Loucy (cell line): ENCODE measurements around the gene RHOU.

Experiments used
- H2AFZ ChIP-seq: fragments of 200-600 bp; sonication (generic); 2 replicates; pipeline ENCODE4 v1.6.0; 2016; ENCODE audit warnings: antibody characterized with exemption, mild to moderate bottlenecking, low read length, moderate library complexity
- H3F3A ChIP-seq: fragments of 200-600 bp; 2 replicates; pipeline ENCODE4 v1.6.0; 2016; ENCODE audit warnings: antibody characterized with exemption, low read depth, mild to moderate bottlenecking
- H3K27me3 ChIP-seq: fragments of 200-600 bp; sonication (generic); 2 replicates; pipeline ENCODE4 v1.6.1; 2014; ENCODE audit warnings: low read length, mild to moderate bottlenecking; ENCODE audit not compliant: insufficient read depth, poor library complexity, severe bottlenecking
- H3K36me3 ChIP-seq: fragments of 200-600 bp; sonication (generic); 2 replicates; pipeline ENCODE4 v1.6.1; 2016; ENCODE audit warnings: low read length; ENCODE audit not compliant: insufficient read depth
- H3K4me1 ChIP-seq: fragments of 200-600 bp; sonication (generic); 2 replicates; pipeline ENCODE4 v1.5.1; 2014; ENCODE audit warnings: low read length, mild to moderate bottlenecking; ENCODE audit not compliant: insufficient read depth, poor library complexity, severe bottlenecking
- H3K4me2 ChIP-seq: fragments of 200-600 bp; sonication (generic); 2 replicates; pipeline ENCODE4 v1.6.0; 2014; ENCODE audit warnings: antibody characterized with exemption, low read length, low read depth, mild to moderate bottlenecking; ENCODE audit not compliant: poor library complexity, severe bottlenecking
- H3K4me3 ChIP-seq: fragments of 200-600 bp; sonication (generic); 2 replicates; pipeline ENCODE4 v1.5.1; 2014; ENCODE audit warnings: low read length, mild to moderate bottlenecking, mixed read lengths; ENCODE audit not compliant: poor library complexity, severe bottlenecking
- H3K79me2 ChIP-seq: fragments of 200-600 bp; sonication (generic); 2 replicates; pipeline ENCODE4 v1.6.1; 2014; ENCODE audit warnings: low read length; ENCODE audit not compliant: insufficient read depth
- H3K9ac ChIP-seq: fragments of 200-600 bp; sonication (generic); 2 replicates; pipeline ENCODE4 v1.6.0; 2014; ENCODE audit warnings: mild to moderate bottlenecking, low read depth, low read length, moderate library complexity; ENCODE audit not compliant: poor library complexity, severe bottlenecking
- H3K9me2 ChIP-seq: fragments of 200-600 bp; sonication (generic); replicated peaks from 2 replicates; pipeline ENCODE4 v1.6.1; 2016; ENCODE audit warnings: low read depth, low read length, mixed read lengths
- H3K9me3 ChIP-seq: fragments of 200-600 bp; sonication (generic); 2 replicates; pipeline ENCODE4 v1.6.1; 2014; ENCODE audit warnings: mild to moderate bottlenecking, antibody characterized with exemption, low read length, low read depth; ENCODE audit not compliant: insufficient read depth
- H4K20me1 ChIP-seq: fragments of 200-600 bp; sonication (generic); 2 replicates; pipeline ENCODE4 v1.6.0; 2014; ENCODE audit warnings: antibody characterized with exemption, low read length, mild to moderate bottlenecking; ENCODE audit not compliant: insufficient read depth, poor library complexity, severe bottlenecking
- EZH2phosphoT487 ChIP-seq: fragments of 200-600 bp; IDR thresholded peaks from 2 replicates; pipeline ENCODE4 v1.6.1; 2018; ENCODE audit warnings: antibody characterized with exemption, mild to moderate bottlenecking, moderate library complexity, borderline replicate concordance
- TF ChIP-seq, protein P1 (sequence below): fragments of 200-600 bp; sonication (generic); conservative IDR thresholded peaks from 2 replicates; pipeline ENCODE4 v1.5.1; 2014; ENCODE audit warnings: mild to moderate bottlenecking, antibody characterized with exemption, low read length

The RHOU gene

DNA sequence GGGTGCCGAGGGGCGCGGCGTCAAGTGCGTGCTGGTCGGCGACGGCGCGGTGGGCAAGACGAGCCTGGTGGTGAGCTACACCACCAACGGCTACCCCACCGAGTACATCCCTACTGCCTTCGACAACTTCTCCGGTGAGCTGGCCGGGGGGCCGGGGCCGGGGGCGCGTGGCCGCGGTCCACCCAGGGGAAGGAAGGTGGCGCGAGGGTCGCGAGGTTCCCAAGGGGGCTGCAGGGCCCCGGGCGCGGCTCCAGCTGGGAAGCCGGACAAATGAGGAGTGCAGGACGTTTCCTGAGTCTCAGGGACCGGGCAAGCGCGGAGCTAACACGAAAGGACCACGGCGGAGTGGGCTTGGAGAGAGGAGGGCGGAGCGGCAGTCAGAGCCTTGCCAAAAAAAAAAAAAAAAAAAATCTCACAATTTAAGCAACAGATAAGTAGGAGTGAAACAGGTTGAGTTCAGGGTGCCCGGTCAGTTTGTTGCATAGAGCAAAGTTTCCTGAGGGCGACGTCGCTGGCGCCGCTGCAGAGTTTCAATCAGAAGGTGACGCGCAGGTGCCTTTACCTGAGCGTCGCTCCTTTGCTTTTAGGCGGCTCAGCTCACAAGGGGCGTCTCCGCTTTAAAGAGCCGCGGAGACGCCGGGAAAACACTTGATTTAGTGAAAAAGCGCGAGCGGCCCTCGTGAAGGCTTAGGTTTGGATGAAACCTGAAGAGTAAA is 750 bp downstream of the RHOU start:
- peaks cover 32% of the 10 kb centered on the region for H3K4me1 ChIP-seq
- H3K9ac ChIP-seq, result peak overlapping the region; percentile 77
- H3K27me3 ChIP-seq, result no peaks in the 10 kb centered on the region
- H3F3A ChIP-seq, result no peaks in the 10 kb centered on the region
- H3K4me2 ChIP-seq, result peak overlapping the region; percentile 88
- no peaks in the 10 kb centered on the region for H3K9me3 ChIP-seq
- no peaks in the 10 kb centered on the region for H4K20me1 ChIP-seq
- no peaks in the 10 kb centered on the region for H3K79me2 ChIP-seq
- H3K4me3 ChIP-seq, result peak overlapping the region; percentile 85
- peak overlapping the region; percentile 90 for H2AFZ ChIP-seq
- no peaks in the 10 kb centered on the region for H3K9me2 ChIP-seq
- H3K36me3 ChIP-seq, result no peaks in the 10 kb centered on the region
- TF ChIP-seq, protein P1, sequence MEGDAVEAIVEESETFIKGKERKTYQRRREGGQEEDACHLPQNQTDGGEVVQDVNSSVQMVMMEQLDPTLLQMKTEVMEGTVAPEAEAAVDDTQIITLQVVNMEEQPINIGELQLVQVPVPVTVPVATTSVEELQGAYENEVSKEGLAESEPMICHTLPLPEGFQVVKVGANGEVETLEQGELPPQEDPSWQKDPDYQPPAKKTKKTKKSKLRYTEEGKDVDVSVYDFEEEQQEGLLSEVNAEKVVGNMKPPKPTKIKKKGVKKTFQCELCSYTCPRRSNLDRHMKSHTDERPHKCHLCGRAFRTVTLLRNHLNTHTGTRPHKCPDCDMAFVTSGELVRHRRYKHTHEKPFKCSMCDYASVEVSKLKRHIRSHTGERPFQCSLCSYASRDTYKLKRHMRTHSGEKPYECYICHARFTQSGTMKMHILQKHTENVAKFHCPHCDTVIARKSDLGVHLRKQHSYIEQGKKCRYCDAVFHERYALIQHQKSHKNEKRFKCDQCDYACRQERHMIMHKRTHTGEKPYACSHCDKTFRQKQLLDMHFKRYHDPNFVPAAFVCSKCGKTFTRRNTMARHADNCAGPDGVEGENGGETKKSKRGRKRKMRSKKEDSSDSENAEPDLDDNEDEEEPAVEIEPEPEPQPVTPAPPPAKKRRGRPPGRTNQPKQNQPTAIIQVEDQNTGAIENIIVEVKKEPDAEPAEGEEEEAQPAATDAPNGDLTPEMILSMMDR, result no peak
- TF ChIP-seq EZH2phosphoT487, result no peak

DNA sequence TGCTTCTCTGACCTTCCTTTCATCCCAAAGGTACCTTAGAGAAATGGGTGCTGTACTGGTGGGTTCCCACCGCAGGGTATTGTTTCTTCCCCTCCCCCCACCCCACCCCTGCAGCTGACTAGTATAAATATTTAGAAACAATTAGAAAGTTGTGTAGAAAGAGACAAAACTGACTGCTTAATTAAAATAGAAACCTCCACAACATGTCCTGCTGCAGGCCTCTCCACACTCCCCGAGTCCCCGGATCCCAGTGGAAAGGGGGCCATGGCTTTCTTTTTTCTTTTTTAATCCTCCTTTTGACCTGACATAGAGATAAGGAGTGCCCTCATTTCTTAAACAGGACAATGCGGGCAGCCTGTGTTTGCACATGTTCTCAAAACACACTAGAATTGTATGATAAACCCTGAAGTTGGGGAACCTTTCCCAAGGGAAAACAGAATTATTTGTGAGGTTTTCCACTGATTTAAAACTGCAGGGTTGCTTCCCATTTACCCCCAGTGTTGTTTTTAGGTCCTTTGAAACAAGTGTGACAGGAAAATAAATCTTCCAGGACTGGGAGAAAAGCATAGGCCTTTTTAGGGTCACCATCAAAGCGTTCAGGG is 1.7 kb downstream of the RHOU start:
- H3K4me2 ChIP-seq, result peak overlapping the region; percentile 88
- no peak for TF ChIP-seq EZH2phosphoT487
- TF ChIP-seq, protein P1, result no peak
- no peaks in the 10 kb centered on the region for H3K27me3 ChIP-seq
- H3K4me1 ChIP-seq, result peaks cover 32% of the 10 kb centered on the region
- H3K36me3 ChIP-seq, result no peaks in the 10 kb centered on the region
- H3K9me3 ChIP-seq, result no peaks in the 10 kb centered on the region
- peak overlapping the region; percentile 85 for H3K4me3 ChIP-seq
- no peak overlapping the region for H2AFZ ChIP-seq
- no peaks in the 10 kb centered on the region for H3F3A ChIP-seq
- peak overlapping the region; percentile 77 for H3K9ac ChIP-seq
- no peaks in the 10 kb centered on the region for H3K9me2 ChIP-seq
- no peaks in the 10 kb centered on the region for H4K20me1 ChIP-seq
- H3K79me2 ChIP-seq, result no peaks in the 10 kb centered on the region

DNA sequence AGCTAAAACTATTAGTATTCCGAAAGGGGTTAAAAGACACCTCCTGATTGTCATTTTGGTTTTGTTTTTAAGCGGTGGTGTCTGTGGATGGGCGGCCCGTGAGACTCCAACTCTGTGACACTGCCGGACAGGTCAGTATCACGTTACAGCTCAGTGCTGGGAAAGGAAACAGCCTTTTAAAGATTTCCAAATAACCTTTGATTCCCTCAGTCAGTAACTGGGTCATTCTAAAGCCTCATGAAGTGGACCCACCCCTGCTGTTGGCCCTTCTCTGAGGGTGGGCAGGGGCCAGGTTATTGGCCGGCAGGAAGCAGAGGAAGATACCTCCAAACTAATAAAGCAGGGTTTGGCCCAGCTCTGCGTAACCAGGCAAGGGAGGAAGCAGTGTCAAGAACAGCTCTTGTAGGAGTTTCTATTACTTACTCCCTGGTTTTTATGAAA is 2.3 kb downstream of the RHOU start:
- Histone ChIP-seq H2AFZ (no peak overlapping the region), H3K4me1 (peaks cover 32% of the 10 kb centered on the region), H3F3A (no peaks in the 10 kb centered on the region), H3K27me3 (no peaks in the 10 kb centered on the region), H4K20me1 (no peaks in the 10 kb centered on the region), H3K4me3 (peak overlapping the region; percentile 85), H3K9me3 (no peaks in the 10 kb centered on the region), H3K9ac (peak overlapping the region; percentile 77), H3K9me2 (no peaks in the 10 kb centered on the region), H3K79me2 (no peaks in the 10 kb centered on the region), H3K4me2 (peak overlapping the region; percentile 88), H3K36me3 (no peaks in the 10 kb centered on the region)
- TF ChIP-seq EZH2phosphoT487, result no peak
